GM21447 (cell line): Measurements from ENCODE around the gene VAPB.
A peak's percentile ranks its signal among the peaks of the same experiment; 100 is the strongest.
"Not testable (repeated sequence)": the region's sequence is repeated elsewhere in the genome, so short reads cannot be mapped to it uniquely, and the experiment has no call there.

Source experiments
- ATAC-seq: cut with Tn5 transposase; IDR thresholded peaks from one replicate; pipeline ENCODE4 v1.9.1; 2021; ENCODE audit not compliant: unreplicated experiment

Gene VAPB, protein sequence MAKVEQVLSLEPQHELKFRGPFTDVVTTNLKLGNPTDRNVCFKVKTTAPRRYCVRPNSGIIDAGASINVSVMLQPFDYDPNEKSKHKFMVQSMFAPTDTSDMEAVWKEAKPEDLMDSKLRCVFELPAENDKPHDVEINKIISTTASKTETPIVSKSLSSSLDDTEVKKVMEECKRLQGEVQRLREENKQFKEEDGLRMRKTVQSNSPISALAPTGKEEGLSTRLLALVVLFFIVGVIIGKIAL

DNA sequence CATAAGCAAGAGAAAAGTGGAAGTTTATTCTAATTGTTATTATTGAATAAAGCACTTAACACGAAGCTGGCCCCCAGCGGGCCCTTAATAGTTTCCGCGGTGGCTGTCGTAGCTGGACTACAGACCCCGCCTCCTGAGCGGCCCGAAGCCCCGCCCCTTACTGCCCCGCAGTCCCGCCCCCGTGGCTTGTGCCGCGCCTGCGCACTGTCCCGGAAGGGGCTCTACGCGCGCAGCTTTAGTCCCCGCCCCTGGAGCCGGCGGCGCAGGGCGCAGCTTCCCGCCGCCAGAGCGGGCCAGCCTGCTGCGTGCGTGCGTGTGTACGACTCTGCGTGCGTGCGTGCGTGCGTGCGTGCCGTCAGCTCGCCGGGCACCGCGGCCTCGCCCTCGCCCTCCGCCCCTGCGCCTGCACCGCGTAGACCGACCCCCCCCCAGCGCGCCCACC is at the start of gene VAPB:
VAPB (plus strand) TSS at position 348 of the 442 bp plus-strand sequence. CDS start 231 bp downstream, outside the sequence.
- ATAC-seq, result peak; percentile 94

DNA sequence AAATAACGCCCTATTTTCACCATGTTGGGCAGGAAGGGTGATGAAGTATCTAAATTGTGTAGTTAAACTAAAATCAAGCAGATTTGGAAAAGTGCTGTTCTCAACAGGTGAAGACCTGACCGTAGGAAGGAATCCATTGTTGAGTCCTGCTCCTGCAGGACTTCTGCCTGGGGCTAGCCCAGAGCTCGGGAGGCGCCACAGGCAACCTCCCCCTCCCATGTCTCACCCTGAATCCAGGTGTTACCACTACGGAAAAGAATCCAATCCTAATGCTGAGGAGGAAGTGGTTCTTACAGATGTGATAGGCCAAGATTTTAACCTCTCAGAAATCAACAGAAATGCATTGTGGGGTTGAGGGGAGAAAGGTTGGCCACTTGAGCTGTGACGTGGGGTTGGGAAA is 49.3 kb upstream of the VAPB start:
- ATAC-seq, result no peak

DNA sequence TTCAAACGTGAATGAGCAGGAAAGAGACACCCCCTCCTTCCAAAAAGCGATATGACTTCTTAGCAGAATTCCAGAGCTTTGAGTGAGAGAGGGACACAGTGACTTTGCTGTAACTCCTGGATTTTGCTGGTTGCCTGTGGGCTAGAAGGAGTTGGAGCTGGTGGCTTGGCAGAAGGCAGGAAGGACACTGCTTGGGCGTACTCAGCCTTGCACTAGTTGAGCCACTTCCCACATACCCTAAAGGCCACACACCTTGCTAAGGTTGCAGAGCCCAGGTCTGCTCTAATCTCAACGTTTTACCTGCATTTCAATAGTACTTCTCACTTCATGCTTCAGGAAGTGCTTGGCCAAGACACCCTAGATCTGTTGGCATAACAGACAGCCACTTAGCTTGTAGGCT is 48.9 kb upstream of the VAPB start:
- no peak for ATAC-seq

DNA sequence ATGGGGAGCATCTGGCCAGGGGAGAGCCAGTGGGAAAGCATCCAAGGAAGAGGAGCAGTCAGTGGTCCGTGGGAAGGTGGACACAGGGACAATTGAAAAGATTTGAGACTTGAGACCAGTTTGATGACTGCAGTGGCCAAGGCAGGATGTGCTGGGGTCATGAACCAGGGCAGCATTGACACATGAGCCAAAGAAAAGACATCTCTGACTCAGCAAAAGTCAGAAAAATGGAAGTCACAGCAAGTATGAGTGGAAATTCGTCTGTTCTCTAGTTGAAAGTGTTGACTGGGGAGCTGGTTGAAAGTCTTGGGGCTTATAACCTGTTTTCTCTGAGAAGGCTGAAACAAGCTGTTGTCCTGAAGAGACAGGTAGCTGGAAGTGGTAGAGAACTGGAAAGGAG is 48.2 kb upstream of the VAPB start:
- ATAC-seq, result no peak

DNA sequence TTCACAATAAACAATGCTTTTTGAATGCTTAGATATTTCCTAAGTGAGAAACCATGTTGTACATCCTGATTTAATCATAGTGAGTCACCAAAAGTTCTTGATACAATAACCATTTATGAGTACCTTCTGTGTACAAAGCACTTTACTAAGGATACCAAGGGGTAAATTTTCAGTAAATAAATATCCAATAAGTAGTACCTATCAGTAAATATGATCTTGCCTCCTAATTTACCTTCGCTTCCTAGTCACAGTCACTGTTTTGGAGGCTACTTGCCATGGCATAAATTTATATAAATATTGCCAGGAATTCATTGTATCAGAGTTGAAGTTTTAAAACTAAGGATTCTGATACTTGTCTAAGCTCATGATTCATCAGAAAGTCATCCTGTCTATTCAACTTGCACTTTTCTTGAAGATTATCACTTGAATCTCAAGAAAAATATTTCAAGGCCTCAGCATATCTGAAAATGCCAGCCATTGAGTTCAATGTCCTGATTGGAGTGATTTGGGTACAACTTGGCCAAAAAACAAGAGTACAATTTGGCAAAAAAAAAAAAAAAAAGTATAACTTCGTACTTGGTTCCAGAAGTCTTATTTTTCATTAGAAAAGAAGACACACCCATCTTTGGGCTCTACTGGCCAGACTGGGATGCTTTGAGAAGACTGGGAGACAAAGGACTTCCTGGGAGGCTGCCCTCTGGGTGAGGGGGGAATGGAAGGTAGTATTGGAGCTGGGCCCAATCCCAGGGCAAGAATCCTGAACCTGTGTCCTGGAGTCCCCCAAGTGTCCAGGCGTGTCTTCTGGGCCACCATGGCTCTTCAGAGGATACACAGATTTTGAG is 46.7 kb upstream of the VAPB start:
- no peak for ATAC-seq

DNA sequence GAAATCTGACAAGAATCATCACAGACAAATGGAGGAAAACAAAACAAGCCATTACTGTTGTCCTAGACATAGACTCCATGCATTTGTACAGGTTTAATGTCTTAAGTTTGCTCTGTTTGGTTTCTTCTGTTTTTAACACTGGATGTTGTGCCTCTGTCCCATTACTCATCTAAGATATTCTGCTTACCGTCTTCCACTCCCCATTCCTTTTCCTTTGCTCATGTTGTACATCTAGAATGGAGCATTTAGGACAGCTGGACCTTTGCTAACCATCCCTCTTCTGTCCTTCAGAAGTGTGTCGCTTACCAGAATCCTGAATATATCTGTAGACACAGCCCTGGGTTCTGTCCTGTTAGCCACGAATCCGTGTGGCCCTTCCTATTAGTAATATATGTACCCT is 44.3 kb upstream of the VAPB start:
- no peak for ATAC-seq

DNA sequence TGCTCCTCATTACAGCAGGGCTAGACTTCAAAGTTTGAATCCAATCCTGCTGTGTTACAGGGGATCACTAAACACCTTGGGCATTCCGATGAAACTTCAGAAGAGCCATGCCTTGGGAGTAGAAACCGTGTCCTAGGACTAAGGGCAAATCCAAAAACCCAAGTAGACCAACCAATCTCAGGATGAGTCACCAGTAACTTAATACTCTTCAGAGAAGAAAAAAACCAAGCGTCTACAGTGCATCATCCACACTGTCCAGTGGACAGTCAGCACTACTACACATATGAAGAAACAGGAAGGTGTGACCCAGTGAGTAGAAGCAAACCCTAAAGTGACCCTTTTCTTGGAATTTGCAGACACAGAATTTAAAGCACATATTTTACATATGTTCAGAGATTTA is 39.5 kb upstream of the VAPB start:
- ATAC-seq, result no peak

DNA sequence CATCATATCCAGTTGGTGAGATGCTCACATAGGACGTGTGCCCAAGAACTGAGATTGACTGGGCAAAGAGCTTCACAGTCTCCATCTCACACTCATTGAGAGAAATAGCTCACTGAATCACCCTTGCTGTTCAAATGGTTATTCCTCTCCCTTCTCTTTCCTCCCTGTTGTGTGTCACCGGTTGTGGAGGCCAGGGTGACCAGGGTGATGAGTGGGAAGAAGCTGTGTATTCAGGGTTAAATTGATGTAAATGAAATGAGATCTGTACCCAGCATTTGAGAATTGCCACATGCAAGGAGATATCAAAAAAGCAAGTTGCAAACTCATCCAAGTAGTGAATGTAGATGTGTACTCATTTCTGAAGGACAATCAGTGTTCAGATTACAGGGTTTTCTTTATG is 36.6 kb upstream of the VAPB start:
- no peak for ATAC-seq

DNA sequence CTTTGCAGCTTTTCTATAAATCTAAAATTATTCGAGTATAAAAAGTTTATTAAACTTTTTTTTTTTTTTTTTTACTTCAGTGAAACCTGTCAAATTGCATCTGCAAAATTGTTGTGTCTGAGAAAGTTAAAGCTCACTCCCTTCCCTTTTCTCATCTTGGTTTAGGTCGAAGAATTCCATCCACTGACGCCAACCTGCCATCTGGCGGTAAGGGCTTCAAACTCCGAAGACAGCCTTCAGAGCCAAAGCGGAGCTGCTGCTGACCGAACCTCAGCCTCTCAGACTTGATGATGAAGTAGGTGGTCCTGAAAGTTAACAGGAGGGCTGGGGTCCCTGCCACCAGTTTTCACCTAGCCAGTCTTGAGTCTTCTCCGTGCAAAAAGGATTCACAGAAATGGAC is 29.6 kb upstream of the VAPB start:
- ATAC-seq, result no peak

DNA sequence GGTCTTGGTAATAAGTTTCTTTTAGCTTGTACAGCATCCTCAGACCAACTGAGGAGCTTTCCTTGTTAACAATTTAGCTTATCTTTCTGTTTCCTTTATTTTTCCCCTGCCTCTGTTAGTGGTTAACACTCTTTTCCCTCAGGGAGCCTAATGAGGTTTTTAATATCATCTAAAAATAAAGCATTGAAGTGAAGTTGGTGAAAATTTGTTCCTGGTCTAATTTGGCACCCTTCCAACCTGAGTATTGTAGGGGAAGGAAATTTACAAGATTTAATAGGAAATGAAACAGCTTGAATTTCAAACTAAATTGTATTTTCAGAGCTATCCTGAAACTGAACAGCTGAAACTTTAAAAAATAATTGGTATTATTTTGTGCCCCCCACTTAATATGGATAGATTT is 28.1 kb upstream of the VAPB start:
- ATAC-seq, result no peak

DNA sequence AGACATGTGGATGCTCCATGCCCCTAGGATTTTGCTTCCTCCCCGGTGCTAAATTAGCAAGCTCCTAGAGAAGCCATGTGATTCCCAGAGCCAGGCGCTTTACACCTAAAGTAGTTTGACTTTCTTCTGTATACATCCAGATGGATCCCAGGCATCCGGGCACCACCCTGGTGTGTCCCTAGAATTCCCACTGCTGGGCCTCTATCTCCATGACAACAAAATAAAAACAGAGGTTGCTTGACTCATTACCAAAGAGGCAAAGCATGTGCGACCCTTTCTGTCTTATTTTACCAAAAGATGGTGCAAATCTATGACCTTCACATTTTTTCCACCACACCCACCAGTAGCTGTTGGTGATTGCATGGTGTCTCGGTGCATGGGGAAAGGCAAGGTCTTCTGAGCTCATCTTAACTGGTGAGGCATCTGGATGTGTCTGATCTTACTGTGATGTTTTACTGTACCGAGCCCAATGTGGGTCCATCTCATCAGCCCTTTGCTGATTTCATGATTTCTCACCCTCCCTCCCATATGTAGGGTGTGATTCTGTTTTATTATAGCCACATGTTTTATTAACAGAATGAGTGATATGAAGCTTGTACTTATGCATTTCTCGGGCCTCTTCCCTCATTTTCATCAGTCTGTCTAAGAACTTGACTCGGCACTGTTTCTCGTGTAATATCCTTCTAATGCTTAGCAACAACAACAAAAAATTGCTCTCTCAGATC is 27.4 kb upstream of the VAPB start:
- ATAC-seq, result no peak

DNA sequence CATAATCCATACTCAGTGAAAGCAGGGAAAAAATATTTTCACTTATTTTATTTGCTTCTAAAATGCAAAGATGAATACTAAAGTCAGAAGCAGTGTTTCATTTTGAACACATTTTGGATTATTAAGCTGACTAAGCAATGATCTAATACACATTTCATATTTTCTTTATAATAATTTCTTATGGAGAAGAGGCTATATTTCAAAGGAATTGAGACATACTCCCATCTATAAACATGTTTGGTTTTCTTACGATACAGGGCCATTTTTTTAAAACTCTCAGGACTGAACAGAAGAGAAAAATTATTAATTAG is 26.9 kb upstream of the VAPB start:
- ATAC-seq, result no peak

DNA sequence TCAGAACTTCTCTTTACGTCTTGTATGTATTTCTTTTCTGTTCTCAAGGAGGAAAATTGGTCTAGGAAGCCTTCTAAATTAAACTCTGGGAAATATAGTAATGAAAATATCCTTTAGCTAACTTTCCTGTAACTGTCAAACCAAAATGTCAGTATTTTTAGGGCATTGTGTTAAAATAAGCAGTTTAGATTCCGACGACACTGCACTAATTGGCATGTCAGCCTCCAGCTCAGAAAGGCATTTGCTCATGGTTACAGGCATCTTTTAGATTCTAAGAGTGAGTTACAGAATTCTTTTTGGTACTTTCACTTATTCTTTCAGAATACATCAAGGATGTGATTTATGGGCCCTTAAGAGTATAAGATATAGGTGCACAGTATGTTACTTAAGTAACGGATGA is 26.1 kb upstream of the VAPB start:
- no peak for ATAC-seq

DNA sequence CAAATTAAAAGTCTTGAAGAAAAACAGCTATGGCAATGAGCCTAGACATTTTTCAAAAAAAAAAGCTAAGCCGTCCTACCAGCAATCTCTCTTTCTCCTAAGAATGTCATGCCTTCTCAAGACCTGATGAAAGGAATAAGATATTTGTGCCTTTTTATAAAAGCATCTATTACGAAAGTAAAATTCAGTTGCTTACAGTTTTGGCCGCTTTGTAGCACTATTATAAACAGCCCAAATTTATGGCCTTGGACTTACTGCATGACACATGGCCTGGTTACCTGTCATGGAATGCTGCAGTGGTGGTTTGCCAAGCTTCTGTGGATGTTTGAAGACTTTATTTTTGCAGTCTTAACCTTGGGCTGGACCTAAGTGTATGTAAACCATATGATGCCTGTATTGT is 22.2 kb upstream of the VAPB start:
- no peak for ATAC-seq

DNA sequence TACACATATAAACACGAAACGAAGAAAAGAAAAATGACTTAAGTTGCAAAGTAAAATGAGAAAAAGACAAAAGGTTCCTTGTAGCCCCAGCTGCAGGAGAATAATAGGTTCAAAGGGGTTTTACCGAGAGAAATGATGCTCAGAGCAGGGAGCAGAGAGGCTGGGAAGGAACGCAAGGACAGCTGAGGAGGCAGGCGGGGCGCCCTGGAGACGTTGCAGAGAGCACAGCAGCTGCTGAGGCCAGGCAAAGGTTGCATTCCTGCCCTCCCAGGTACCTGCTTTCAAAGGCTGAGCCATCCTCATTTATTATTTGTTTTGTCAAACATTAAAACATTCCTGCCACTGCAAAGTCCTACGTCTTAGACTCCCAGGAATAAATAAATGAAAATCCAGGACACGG is 16.2 kb upstream of the VAPB start:
- ATAC-seq, result no peak

DNA sequence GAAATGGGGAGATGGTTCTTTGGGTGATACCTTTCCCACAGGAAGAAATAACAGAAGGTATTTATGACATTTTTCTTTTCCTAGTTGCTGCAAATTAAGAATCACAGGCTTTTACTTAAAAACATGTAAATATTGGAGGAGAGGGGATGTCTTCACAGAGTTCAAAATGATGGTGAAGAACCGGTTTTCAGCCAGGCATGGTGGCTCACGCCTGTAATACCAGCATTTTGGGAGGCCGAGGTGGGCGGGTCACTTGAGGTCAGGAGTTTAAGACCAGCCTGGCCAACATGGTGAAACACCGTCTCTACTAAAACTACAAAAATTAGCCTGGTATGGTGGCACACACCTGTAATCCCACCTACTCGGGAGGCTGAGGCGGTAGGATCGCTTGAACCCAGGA is 15.7 kb upstream of the VAPB start:
- not testable (repeated sequence) for ATAC-seq

DNA sequence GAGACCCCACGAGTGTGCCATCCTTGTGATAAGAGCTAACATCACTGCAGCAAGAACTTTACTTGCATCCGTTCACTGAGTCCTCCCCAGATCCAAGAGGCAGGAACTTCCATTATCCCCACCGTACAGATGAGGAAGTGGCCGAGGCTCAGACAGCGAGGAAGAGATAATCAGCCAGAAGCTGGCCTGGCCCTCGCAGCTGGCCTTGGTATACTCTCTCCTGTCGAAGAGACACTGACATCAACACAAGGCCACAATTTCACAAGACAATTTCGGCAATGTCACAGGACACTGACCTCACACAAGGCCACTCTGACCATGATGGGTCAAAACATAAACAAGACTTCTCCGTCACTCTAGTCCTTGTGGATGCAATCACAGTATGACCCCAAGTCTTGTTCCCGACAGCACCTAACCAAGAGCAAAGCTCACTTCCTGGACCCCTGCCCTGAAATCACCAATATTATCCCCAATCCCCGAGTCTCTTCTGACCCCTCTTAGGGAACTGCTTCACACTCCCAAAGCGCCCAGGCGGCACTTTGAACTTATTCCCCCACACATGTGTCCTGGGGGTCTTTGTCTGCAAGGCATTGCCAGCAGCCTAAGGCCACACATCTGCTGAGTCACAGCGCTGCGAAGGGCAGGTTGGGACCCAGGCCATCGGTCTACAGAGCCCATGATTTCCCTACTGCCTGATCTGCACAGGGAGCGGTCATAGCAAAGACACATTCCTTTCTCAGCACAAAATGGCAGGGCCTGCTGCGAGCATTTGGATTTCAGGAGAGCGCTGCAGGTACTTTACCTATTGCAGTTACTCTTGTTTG is 14.8 kb upstream of the VAPB start:
- ATAC-seq, result no peak

DNA sequence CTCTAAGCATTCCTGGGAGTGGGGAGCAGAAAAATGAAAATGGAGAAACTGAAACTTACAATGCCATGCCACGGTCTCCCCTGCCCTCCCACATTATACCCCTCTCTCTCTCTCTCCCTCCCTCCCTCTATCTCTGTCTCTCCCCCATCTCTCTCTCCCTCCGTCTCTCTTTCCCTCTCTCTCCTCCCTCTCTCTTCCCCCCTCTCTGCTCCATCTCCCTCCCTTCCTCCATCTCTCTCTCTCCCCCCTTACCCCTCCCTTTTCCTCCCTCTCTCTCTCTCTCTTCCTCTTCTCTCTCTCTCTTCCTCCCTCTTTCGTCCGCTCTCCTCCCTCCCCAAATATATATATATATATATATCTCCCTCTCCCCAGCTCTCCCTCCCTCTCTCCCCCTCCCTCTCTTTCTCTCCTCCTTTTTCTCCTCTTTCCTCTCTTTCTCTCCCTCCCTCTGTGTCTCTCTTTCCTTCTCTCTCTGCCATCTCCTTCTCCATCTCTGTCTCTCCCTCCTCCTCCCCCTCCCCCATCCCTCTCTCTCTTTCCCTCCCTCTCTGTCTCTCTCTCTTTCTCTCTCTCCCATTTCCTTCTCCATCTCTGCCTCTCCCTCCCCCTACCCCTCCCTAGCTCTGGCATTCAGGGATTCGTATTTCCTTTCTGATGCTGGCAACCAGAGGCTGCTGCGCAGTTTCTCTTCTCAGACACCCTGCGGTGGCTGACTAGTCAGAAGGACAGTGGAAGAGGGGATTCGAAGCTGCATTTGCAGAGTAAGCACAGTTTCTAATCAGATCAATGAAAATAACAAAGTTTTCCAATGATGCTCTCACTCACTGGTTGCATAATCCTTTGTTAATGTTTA is 13.9 kb upstream of the VAPB start:
- ATAC-seq, result no peak

DNA sequence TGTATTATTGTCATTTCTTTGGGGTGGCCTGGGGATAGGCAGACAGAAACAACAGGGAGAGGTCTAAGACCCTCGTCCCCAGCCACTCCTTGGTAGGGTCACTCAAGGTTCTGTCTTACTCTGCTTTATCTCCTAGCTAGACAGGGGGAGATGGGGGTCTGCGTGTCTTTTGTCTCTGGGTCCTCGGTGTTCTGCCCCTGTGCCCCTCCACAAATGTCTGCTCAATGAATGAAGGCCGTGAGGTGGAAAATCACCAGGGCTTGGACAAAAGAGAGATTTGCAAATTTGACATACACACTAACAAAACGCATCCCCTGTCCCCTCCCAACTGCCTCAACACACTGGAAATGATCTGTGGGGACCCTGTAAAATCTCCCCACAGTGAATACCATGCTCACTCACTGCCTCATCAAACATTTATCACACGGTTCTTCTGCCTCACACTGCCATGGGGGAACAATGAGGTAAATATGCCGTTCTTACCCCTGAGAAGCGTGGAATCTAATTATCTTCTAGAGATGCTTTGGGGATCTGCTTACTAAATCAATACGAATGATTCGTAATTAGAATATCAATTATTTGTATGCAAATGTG is 13.2 kb upstream of the VAPB start:
- no peak for ATAC-seq

DNA sequence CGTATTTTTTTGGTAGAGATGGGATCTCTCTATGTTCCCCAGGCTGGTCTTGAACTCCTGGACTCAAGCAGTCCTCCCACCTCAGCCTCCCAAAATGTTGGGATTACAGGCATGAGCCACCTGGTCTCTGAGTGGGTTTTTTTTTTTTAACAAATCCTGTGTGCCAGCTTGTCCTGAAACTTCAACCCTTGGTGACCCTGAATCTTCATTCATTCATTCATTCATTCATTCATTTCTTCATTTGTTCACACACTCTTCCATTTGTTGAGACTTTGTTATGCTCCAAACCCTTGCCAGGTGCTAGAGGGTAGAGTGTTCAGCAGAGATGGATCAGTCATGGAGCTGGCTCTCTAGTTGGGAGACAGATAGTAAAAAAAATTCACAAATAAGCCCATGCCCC is 12.0 kb upstream of the VAPB start:
- ATAC-seq, result no peak
